OCI-LY7 (cell line): ENCODE results near the gene XRCC3.
A peak's percentile ranks its signal among the peaks of the same experiment; 100 is the strongest.

Experiments
- EZH2phosphoT487 ChIP-seq: fragments of 200-600 bp; sonication (generic); IDR thresholded peaks from 2 replicates; pipeline ENCODE4 v1.6.1; 2018; ENCODE audit warnings: low read depth, borderline replicate concordance, mild to moderate bottlenecking, mixed run types, antibody characterized with exemption, low read length, moderate library complexity, mixed read lengths
- TF ChIP-seq, protein P1 (sequence below): fragments of 200-600 bp; sonication (generic); conservative IDR thresholded peaks from 2 replicates; pipeline ENCODE4 v1.5.1; 2014; ENCODE audit warnings: mild to moderate bottlenecking, antibody characterized with exemption, low read length, moderate library complexity, mixed read lengths

DNA sequence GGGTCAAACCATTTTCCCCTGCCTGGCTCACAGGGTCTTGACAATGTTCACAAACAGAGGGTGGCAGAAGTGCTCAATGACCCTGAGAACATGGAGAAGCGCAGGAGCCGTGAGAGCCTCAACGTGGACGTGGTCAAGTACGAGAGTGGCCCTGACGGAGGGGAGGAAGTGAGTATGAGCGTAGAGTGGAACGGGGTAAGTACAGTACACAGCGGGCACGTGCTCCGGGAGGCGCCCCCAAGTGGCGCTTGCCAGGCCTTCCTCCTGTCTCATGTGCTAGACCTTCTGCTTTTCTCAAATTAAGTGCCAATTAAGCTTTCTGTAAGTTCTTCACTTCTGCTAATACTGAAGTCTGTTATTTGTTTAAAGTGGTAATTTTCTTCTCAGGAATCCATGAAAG lies 35.9 kb downstream of the XRCC3 start:
- TF ChIP-seq, protein P1, sequence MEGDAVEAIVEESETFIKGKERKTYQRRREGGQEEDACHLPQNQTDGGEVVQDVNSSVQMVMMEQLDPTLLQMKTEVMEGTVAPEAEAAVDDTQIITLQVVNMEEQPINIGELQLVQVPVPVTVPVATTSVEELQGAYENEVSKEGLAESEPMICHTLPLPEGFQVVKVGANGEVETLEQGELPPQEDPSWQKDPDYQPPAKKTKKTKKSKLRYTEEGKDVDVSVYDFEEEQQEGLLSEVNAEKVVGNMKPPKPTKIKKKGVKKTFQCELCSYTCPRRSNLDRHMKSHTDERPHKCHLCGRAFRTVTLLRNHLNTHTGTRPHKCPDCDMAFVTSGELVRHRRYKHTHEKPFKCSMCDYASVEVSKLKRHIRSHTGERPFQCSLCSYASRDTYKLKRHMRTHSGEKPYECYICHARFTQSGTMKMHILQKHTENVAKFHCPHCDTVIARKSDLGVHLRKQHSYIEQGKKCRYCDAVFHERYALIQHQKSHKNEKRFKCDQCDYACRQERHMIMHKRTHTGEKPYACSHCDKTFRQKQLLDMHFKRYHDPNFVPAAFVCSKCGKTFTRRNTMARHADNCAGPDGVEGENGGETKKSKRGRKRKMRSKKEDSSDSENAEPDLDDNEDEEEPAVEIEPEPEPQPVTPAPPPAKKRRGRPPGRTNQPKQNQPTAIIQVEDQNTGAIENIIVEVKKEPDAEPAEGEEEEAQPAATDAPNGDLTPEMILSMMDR = peak; percentile 94
- TF ChIP-seq EZH2phosphoT487 = no peak
